ENCODE results near the gene GREB1L.

Gene GREB1L

DNA sequence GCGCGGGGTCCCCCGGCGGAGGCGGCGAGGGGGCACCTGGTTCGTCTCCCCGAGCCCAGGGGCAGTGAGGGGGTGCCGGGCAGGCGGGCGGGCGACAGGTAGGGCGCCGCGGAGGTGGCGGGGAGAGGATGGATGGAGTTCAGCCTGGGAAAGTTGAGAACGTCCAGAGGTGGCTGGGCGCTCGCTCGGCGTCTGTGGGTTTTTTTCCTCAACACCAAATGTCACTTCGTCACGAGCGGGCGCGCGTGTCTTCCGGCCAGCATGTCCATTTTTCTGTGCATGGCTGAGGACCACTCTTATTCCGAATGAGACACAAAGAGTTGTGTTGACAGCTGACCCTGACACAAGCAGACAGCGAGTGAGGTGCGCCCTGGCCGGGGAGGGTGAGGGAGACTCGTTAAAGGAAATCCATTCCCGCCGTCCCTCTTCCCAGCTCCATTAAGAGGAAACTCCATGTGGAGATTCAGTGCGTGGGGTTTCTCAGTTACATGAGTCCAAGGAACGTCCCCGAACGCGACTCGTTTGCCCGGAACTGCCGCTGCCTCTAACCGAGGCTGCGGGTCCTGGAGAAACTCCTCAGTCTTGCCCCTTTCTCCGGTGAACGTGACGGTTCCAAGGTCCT is 859 bp downstream of the GREB1L start:
- peak overlapping the region; percentile 66 for H3K27ac ChIP-seq

DNA sequence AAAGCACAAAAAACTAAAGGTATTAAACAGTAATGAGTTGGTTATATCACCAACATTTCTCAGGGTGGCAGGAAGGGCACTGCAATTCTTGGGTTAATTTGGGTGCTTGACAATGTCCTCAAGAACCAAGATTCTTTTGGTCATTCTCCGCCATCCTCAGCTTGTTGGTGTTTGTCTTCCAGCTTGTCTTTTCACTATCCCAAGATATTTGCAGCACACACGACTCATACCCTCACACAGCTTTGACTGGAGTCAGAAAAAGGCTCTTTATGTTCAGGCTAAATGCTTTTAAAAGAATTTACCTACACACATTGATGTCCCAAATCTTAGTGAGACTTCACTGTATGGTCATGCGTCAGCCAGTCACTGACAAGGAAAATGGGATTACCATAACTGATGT is 12.5 kb downstream of the GREB1L start:
- H3K27ac ChIP-seq, result no peak overlapping the region
- TF ChIP-seq ZFX (IDR thresholded peaks at IDR 0.05), result no peak
- TF ChIP-seq, protein P1, sequence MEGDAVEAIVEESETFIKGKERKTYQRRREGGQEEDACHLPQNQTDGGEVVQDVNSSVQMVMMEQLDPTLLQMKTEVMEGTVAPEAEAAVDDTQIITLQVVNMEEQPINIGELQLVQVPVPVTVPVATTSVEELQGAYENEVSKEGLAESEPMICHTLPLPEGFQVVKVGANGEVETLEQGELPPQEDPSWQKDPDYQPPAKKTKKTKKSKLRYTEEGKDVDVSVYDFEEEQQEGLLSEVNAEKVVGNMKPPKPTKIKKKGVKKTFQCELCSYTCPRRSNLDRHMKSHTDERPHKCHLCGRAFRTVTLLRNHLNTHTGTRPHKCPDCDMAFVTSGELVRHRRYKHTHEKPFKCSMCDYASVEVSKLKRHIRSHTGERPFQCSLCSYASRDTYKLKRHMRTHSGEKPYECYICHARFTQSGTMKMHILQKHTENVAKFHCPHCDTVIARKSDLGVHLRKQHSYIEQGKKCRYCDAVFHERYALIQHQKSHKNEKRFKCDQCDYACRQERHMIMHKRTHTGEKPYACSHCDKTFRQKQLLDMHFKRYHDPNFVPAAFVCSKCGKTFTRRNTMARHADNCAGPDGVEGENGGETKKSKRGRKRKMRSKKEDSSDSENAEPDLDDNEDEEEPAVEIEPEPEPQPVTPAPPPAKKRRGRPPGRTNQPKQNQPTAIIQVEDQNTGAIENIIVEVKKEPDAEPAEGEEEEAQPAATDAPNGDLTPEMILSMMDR (conservative IDR thresholded peaks at IDR 0.05), result no peak

More for the DNA sequence above, 859 bp downstream of the GREB1L start:
- TF ChIP-seq ZFX (IDR thresholded peaks at IDR 0.05), result peak; percentile 35; the same call in 1 of the 2 replicates
- TF ChIP-seq, protein P1 (conservative IDR thresholded peaks at IDR 0.05), result no peak

GRCh38 chr18:21255211-21255610 is 13.2 kb downstream of the GREB1L start:
- H3K27ac ChIP-seq, result no peak overlapping the region
- TF ChIP-seq ZFX (IDR thresholded peaks at IDR 0.05), result no peak
- TF ChIP-seq, protein P1 (conservative IDR thresholded peaks at IDR 0.05), result no peak

- no peak for TF ChIP-seq ZFX (IDR thresholded peaks at IDR 0.05)
- TF ChIP-seq, protein P1 (conservative IDR thresholded peaks at IDR 0.05), result no peak
Measured at GRCh38 chr18:21257386-21257785, 15.4 kb downstream of the GREB1L start.

GRCh38 chr18:21260621-21261020 is 18.6 kb downstream of the GREB1L start:
- H3K27ac ChIP-seq, result no peak overlapping the region
- TF ChIP-seq ZFX (IDR thresholded peaks at IDR 0.05), result no peak
- TF ChIP-seq, protein P1 (conservative IDR thresholded peaks at IDR 0.05), result no peak

More at GRCh38 chr18:21257386-21257785, 15.4 kb downstream of the GREB1L start:
- no peak overlapping the region for H3K27ac ChIP-seq

- TF ChIP-seq, protein P1 (conservative IDR thresholded peaks at IDR 0.05), result no peak
- H3K27ac ChIP-seq, result no peak overlapping the region
Measured at GRCh38 chr18:21261352-21261751, 19.3 kb downstream of the GREB1L start.

GRCh38 chr18:21262244-21262643 is 20.2 kb downstream of the GREB1L start:
- no peak overlapping the region for H3K27ac ChIP-seq
- TF ChIP-seq, protein P1 (conservative IDR thresholded peaks at IDR 0.05), result no peak
- TF ChIP-seq ZFX (IDR thresholded peaks at IDR 0.05), result no peak
